Upper lobe of right lung (tissue), 1 donor: ENCODE data around the gene FCRL1. TPM values are rescaled to one million over a fixed set of nuclear protein-coding genes. Genes with fewer than 3 reads are reported as not detected.

Experiments used
- ATAC-seq: fragments of 200-7000 bp; cut with Tn5 transposase; one replicate; pipeline ENCODE4 v1.9.1; 2020; ENCODE audit warnings: mild to moderate bottlenecking, moderate library complexity
- DNase-seq: peaks from one replicate; pipeline ENCODE4 v3.0.0-alpha.2; 2020
- H3K27ac ChIP-seq: fragments of 200-600 bp; one replicate; pipeline ENCODE4 v1.8.0; 2022
- H3K27me3 ChIP-seq: fragments of 200-600 bp; one replicate; pipeline ENCODE4 v1.8.0; 2022; ENCODE audit warnings: mild to moderate bottlenecking
- H3K36me3 ChIP-seq: fragments of 200-600 bp; one replicate; pipeline ENCODE4 v1.8.0; 2022
- H3K4me1 ChIP-seq: fragments of 200-600 bp; one replicate; pipeline ENCODE4 v1.8.0; 2022
- H3K4me3 ChIP-seq: fragments of 200-600 bp; one replicate; pipeline ENCODE4 v1.8.0; 2022; ENCODE audit warnings: mild to moderate bottlenecking
- H3K9me3 ChIP-seq: fragments of 200-600 bp; one replicate; pipeline ENCODE4 v1.8.0; 2022
- CTCF ChIP-seq: fragments of 200-600 bp; IDR thresholded peaks from one replicate; pipeline ENCODE4 v1.8.0; 2022; ENCODE audit warnings: antibody characterized with exemption
- intact Hi-C: fragments of 100-400 bp; cut with DNase I; formaldehyde crosslinking; loops from one replicate; pipeline ENCODE4 v1.11.0; 2022
- long read RNA-seq: library from polyadenylated mRNA; unstranded; transcript quantifications from one replicate; pipeline ENCODE4 v2.0.0, GENCODE V29; 2021
- total RNA-seq: library from RNA; stranded (reverse); fragmentation: NEBNext Ultra II Directional; extraction: Animal tissue kit (Norgen Biotek cat#: 25700); gene quantifications from one replicate; pipeline ENCODE4 v1.2.1, GENCODE V29; 2021
- donor health status: DM: no; HTN: yes; CAD: no; lungs with severe emphysema.

FCRL1 gene
- 1.4 TPM for total RNA-seq
- long read RNA-seq: 0 reads

- intact Hi-C loops: no loop called here
- Histone ChIP-seq H3K9me3 (no peaks in the 10 kb centered on the region), H3K27me3 (no peaks in the 10 kb centered on the region), H3K4me1 (no peaks in the 10 kb centered on the region), H3K36me3 (no peaks in the 10 kb centered on the region), H3K27ac (no peak within 1 kb of the TSS), H3K4me3 (no peak within 1 kb of the TSS)
- DNase-seq (no peak), ATAC-seq (peak; percentile 68)
- TF ChIP-seq CTCF: no peak
Observed at GRCh38 chr1:157819896-157820295, at the start of gene FCRL1. Gene FCRL1, minus strand, starts transcription at chr1:157820120. Its CDS starts 83 bp downstream, at chr1:157820037.

GRCh38 chr1:157868654-157869053 lies 48.7 kb upstream of the FCRL1 start:
- Histone ChIP-seq H3K27ac (no peak overlapping the region), H3K4me3 (no peak overlapping the region), H3K27me3 (no peaks in the 10 kb centered on the region), H3K9me3 (no peaks in the 10 kb centered on the region), H3K4me1 (no peaks in the 10 kb centered on the region), H3K36me3 (no peaks in the 10 kb centered on the region)
- intact Hi-C loops: no loop called here
- no peak for TF ChIP-seq CTCF
- no peak for DNase-seq
- no peak for ATAC-seq

GRCh38 chr1:157862114-157863070 lies 42.5 kb upstream of the FCRL1 start:
- Histone ChIP-seq H3K27ac (no peak overlapping the region), H3K9me3 (no peaks in the 10 kb centered on the region), H3K36me3 (no peaks in the 10 kb centered on the region), H3K4me1 (no peaks in the 10 kb centered on the region), H3K27me3 (no peaks in the 10 kb centered on the region), H3K4me3 (no peak overlapping the region)
- no peak for DNase-seq
- intact Hi-C loops: no loop called here
- TF ChIP-seq CTCF: no peak
- no peak for ATAC-seq

- Histone ChIP-seq H3K27ac (no peak overlapping the region), H3K4me1 (no peaks in the 10 kb centered on the region), H3K4me3 (no peak overlapping the region), H3K36me3 (no peaks in the 10 kb centered on the region), H3K9me3 (no peaks in the 10 kb centered on the region), H3K27me3 (no peaks in the 10 kb centered on the region)
- DNase-seq (no peak), ATAC-seq (no peak)
- intact Hi-C loops: no loop called here
- TF ChIP-seq CTCF: no peak
Observed at GRCh38 chr1:157856538-157856937, 36.6 kb upstream of the FCRL1 start.

- no peak for DNase-seq
- Histone ChIP-seq H3K27ac (no peak overlapping the region), H3K9me3 (no peaks in the 10 kb centered on the region), H3K36me3 (no peaks in the 10 kb centered on the region), H3K4me3 (no peak overlapping the region), H3K27me3 (no peaks in the 10 kb centered on the region), H3K4me1 (no peaks in the 10 kb centered on the region)
- no peak for ATAC-seq
- intact Hi-C loops: no loop called here
- TF ChIP-seq CTCF: no peak
Observed at GRCh38 chr1:157852476-157852875, 32.6 kb upstream of the FCRL1 start.
